Brain microvascular endothelial cell (primary cell): ENCODE measurements around the gene PRRC2C.
A peak's percentile ranks its signal among the peaks of the same experiment; 100 is the strongest.

Experiments used
- DNase-seq: peaks from one replicate; pipeline ENCODE4 v3.0.0-alpha.2; 2020
- H3K27ac ChIP-seq: fragments of 250-450 bp; sonication (Bioruptor Pico); 2 replicates; pipeline ENCODE4 v1.5.1; 2020; ENCODE audit warnings: mild to moderate bottlenecking, moderate library complexity
- H3K27me3 ChIP-seq: fragments of 250-450 bp; sonication (Bioruptor Pico); replicated peaks from 2 replicates; pipeline ENCODE4 v1.5.1; 2020; ENCODE audit warnings: mild to moderate bottlenecking
- H3K36me3 ChIP-seq: fragments of 250-450 bp; sonication (Bioruptor Pico); replicated peaks from 2 replicates; pipeline ENCODE4 v1.5.1; 2020; ENCODE audit warnings: mild to moderate bottlenecking
- H3K4me3 ChIP-seq: 2 replicates; pipeline ENCODE4 v1.5.1; 2011; ENCODE audit warnings: low read depth, mild to moderate bottlenecking, control low read depth, low read length, moderate library complexity
- in situ Hi-C: cut with HindIII; loops from 2 replicates; pipeline ENCODE4 v1.10.0; 2017; ENCODE audit warnings: low sequenced_read_pairs, low pct_ligation_motif_present
- TF ChIP-seq, protein P1 (sequence below): IDR thresholded peaks from 2 replicates; pipeline ENCODE4 v1.5.1; 2011; ENCODE audit warnings: low read depth, mild to moderate bottlenecking, moderate library complexity, low read length, control low read depth, inconsistent platforms; ENCODE audit errors: missing control alignments

Gene PRRC2C

DNA sequence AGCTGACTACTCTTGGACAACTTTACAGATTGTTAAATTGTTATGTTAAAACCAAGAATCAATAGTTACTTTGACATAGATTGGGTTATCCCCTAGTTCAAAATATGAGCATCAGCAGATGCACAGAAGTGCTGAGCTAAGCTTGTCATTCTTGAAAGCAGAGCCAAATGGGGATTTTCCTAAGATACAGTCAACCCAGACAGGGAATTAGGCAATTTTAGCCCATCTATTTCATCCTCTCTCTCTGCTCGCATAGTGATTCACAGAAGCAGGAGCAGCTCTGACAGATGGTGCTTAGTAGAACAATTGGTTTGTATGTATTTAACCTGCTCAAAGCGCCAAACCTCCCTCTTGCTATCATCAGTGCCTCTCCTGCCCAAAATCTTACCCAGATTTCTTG lies 27.9 kb upstream of the PRRC2C start:
- in situ Hi-C loops, result no loop called here
- H3K27me3 ChIP-seq, result no peaks in the 10 kb centered on the region
- H3K27ac ChIP-seq, result no peak overlapping the region
- no peak overlapping the region for H3K4me3 ChIP-seq
- TF ChIP-seq, protein P1, sequence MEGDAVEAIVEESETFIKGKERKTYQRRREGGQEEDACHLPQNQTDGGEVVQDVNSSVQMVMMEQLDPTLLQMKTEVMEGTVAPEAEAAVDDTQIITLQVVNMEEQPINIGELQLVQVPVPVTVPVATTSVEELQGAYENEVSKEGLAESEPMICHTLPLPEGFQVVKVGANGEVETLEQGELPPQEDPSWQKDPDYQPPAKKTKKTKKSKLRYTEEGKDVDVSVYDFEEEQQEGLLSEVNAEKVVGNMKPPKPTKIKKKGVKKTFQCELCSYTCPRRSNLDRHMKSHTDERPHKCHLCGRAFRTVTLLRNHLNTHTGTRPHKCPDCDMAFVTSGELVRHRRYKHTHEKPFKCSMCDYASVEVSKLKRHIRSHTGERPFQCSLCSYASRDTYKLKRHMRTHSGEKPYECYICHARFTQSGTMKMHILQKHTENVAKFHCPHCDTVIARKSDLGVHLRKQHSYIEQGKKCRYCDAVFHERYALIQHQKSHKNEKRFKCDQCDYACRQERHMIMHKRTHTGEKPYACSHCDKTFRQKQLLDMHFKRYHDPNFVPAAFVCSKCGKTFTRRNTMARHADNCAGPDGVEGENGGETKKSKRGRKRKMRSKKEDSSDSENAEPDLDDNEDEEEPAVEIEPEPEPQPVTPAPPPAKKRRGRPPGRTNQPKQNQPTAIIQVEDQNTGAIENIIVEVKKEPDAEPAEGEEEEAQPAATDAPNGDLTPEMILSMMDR, result no peak
- H3K36me3 ChIP-seq, result no peaks in the 10 kb centered on the region
- no peak for DNase-seq

DNA sequence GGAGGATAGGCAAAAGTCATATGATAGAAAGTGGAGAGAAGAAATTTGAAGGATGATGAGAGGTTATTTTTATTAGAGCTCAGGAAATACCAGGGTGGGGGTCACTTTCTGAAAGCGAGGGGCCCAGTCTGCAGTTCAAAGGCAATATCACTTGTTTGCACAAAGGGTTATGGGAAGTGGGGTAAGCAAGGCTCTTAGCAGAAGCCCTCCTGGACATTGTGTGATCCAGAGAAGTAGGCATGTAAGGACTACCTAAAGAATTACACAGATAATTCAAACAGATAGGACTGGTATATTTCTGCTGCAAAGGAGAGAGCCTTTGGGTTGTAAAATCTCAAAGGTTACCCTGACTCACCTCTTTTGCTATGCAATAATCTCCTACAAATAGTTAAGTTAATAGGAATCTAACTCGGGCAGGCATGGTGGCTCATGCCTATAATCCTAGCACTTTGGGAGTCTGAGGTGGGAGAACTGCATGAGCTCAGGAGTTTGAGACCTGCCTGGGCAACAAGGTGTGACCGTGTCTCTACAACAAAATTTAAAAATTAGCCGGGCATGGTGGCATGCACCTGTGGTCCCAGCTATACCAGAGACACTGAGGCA lies 25.2 kb upstream of the PRRC2C start:
- H3K27ac ChIP-seq, result no peak overlapping the region
- TF ChIP-seq, protein P1, result no peak
- in situ Hi-C loops, result no loop called here

DNA sequence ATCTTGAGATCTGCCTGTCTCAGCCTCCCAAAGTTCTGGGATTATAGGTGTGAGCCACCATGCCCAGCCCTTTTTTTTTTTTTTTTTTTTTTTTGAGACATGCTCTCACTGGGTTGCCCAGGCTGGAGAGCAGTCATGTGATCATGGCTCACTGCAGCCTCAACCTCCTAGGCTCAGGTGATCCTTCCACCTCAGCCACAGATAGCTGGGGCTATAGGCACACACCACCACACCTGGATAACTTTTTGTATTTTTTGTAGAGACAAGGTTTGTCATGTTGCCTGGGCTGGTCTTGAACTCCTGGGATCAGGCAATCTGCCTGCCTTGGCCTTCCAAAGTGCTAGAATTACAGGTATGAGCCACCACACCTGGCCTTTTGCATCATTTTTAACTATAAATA lies 17.7 kb upstream of the PRRC2C start:
- no peak overlapping the region for H3K4me3 ChIP-seq
- DNase-seq, result no peak
- H3K36me3 ChIP-seq, result no peaks in the 10 kb centered on the region
- TF ChIP-seq, protein P1, result no peak
- peak overlapping the region; percentile 9 for H3K27ac ChIP-seq
- in situ Hi-C loops, result no loop called here
- no peaks in the 10 kb centered on the region for H3K27me3 ChIP-seq

More for the DNA sequence above, 25.2 kb upstream of the PRRC2C start:
- no peak for DNase-seq
- Histone ChIP-seq H3K4me3 (no peak overlapping the region), H3K27me3 (no peaks in the 10 kb centered on the region), H3K36me3 (no peaks in the 10 kb centered on the region)

DNA sequence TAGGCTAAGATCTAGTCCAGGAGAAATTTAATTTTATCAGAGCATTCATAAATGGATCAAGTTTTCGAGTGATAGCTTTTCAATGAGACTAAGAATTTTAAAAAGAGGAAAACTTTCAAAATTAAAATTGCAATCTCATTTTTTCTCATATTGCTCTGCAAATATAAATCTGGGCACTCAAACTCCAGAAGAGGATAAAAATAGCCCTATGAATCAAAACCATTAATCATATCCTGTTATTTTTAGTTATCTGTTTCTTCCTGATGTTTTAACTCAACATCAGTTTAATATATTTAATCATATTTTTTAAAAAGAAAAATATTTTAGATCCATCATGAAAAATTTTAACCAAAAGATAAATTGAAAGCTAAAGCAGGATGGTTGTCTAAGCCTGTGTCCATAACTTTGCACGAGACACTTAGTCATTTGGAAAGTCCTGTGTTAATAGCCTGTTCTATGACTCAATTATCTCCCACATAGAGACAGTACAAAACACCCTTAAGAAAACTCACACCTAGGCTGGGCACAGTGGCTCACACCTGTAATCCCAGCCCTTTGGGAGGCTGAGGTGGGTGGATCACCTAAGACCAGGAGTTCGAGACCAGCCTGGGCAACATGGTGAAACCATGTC lies 17.1 kb upstream of the PRRC2C start:
- H3K36me3 ChIP-seq, result no peaks in the 10 kb centered on the region
- no peak overlapping the region for H3K4me3 ChIP-seq
- peak overlapping the region; percentile 46 for H3K27ac ChIP-seq
- no peaks in the 10 kb centered on the region for H3K27me3 ChIP-seq
- TF ChIP-seq, protein P1, result no peak
- peak; percentile 11 for DNase-seq
- in situ Hi-C loops, result no loop called here

DNA sequence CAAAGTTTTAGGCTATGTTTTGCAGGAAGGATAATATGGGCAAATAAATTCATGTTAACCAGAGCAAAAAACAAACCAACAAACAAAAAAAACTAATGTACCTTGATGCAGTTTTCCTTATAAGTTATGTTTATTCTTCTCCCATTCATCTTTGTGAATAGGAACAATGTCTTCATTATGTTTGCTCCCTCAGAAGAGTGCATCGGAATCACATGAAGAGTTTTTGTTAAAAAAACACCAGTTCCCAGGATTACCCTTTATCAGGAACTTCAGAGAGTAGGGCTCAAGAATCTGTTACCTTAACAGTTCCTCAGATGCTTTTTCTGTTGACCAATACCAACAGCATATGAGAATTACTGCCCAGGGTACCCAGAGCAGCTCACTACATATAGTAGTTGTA lies 14.6 kb upstream of the PRRC2C start:
- no peaks in the 10 kb centered on the region for H3K27me3 ChIP-seq

More for the DNA sequence above, 14.6 kb upstream of the PRRC2C start:
- Histone ChIP-seq H3K4me3 (no peak overlapping the region), H3K27ac (no peak overlapping the region), H3K36me3 (no peaks in the 10 kb centered on the region)
- no peak for DNase-seq
- TF ChIP-seq, protein P1, result no peak
- in situ Hi-C loops, result no loop called here
